A549 (cell line): ENCODE data around the gene HOXD11. TPM values are rescaled to one million over a fixed set of nuclear protein-coding genes. Genes with fewer than 3 reads are reported as not detected.

Experiments
- ATAC-seq, 2 experiments: fragments of 200-7000 bp in 1 of 2; fragments of >200 bp in 1 of 2; cut with Nextera tagmentation in 1 of 2; cut with Tn5 transposase in 1 of 2; 3 replicates each; pipeline versions ENCODE4 v1.8.0 to v1.9.1; 2018 to 2020; ENCODE audit warnings: mild to moderate bottlenecking in 1 of 2, moderate library complexity in 1 of 2
- CTCF ChIA-PET: fragments of 300-600 bp; sonication (Branson Sonifier 250); formaldehyde crosslinking; extraction: SDS; loops from one replicate; lab custom pipeline; 2021; ENCODE audit warnings: antibody characterized with exemption, inconsistent platforms; lab: Yijun Ruan, JAX
- POLR2A ChIA-PET: fragments of 350-600 bp; formaldehyde crosslinking; extraction: SDS; loops from one replicate; lab custom pipeline; 2021; ENCODE audit warnings: antibody characterized with exemption, inconsistent platforms; lab: Yijun Ruan, JAX
- DNase-seq, 2 experiments: peaks; one replicate each; pipeline versions ENCODE4 v3.0.0 to v3.0.0-alpha.2; 2011 to 2016; ENCODE audit warnings: low read depth in 1 of 2, low spot score in 1 of 2
- FAIRE-seq: peaks from 2 replicates; lab custom pipeline; 2011; peaks lifted over from hg19 to GRCh38; lab: Jason Lieb, UNC
- H3K27ac ChIP-seq, 2 experiments: fragments of >200 bp; sonication (Bioruptor Twin); formaldehyde crosslinking; 3 replicates each; pipeline ENCODE4 v1.5.1; 2016 to 2017
- H3K4me1 ChIP-seq: fragments of >200 bp; sonication (Bioruptor Twin); formaldehyde crosslinking; 3 replicates; pipeline ENCODE4 v1.6.1; 2016
- H3K4me2 ChIP-seq: fragments of >200 bp; sonication (Bioruptor Twin); formaldehyde crosslinking; 3 replicates; pipeline ENCODE4 v1.6.1; 2016
- H3K4me3 ChIP-seq: fragments of >200 bp; sonication (Bioruptor Twin); formaldehyde crosslinking; 3 replicates; pipeline ENCODE4 v1.5.1; 2016
- H3K9me3 ChIP-seq: fragments of >200 bp; sonication (Bioruptor Twin); formaldehyde crosslinking; 3 replicates; pipeline ENCODE4 v1.6.1; 2016
- ATOH8 ChIP-seq: fragments of 250-450 bp; sonication (Bioruptor Pico); IDR thresholded peaks from 2 replicates; pipeline ENCODE4 v1.5.0; 2020; ENCODE audit warnings: low read depth, mild to moderate bottlenecking, moderate library complexity
- BCL3 ChIP-seq: fragments of >200 bp; sonication (Bioruptor Twin); formaldehyde crosslinking; IDR thresholded peaks from 3 replicates; pipeline ENCODE4 v1.6.1; 2016
- CBX8 ChIP-seq: fragments of 200-600 bp; sonication (generic); IDR thresholded peaks from 2 replicates; pipeline ENCODE4 v1.6.1; 2016
- CHD2 ChIP-seq: fragments of 150-350 bp; IDR thresholded peaks from 2 replicates; pipeline ENCODE4 v1.6.1; 2014; ENCODE audit warnings: low read length; ENCODE audit not compliant: partially characterized antibody
- CTCF ChIP-seq: fragments of >200 bp; sonication (Bioruptor Twin); formaldehyde crosslinking; IDR thresholded peaks from 3 replicates; pipeline ENCODE4 v1.5.1; 2016
- E2F6 ChIP-seq: IDR thresholded peaks from 2 replicates; pipeline ENCODE4 v1.6.1; 2012; ENCODE audit warnings: low read depth, borderline replicate concordance
- EHF ChIP-seq: fragments of 250-450 bp; sonication (Bioruptor Pico); IDR thresholded peaks from 2 replicates; pipeline ENCODE4 v1.5.0; 2020; ENCODE audit warnings: mild to moderate bottlenecking
- FOSB ChIP-seq: fragments of 250-450 bp; sonication (Bioruptor Pico); IDR thresholded peaks from 2 replicates; pipeline ENCODE4 v1.5.0; 2020; ENCODE audit warnings: mild to moderate bottlenecking, moderate library complexity
- GATA3 ChIP-seq: IDR thresholded peaks from 2 replicates; pipeline ENCODE4 v1.6.1; 2012; ENCODE audit warnings: borderline replicate concordance
- HES2 ChIP-seq: fragments of >200 bp; sonication (Bioruptor Twin); formaldehyde crosslinking; IDR thresholded peaks from 2 replicates; pipeline ENCODE4 v1.6.1; 2016
- HEYL ChIP-seq: fragments of 250-450 bp; sonication (Bioruptor Pico); IDR thresholded peaks from 2 replicates; pipeline ENCODE4 v1.8.0; 2021; ENCODE audit warnings: mild to moderate bottlenecking, moderate library complexity
- HMGXB4 ChIP-seq: fragments of 250-450 bp; sonication (Bioruptor Pico); IDR thresholded peaks from 2 replicates; pipeline ENCODE4 v1.5.0; 2021; ENCODE audit warnings: mild to moderate bottlenecking, moderate library complexity, borderline replicate concordance
- HOXA7 ChIP-seq: fragments of 250-450 bp; sonication (Bioruptor Pico); IDR thresholded peaks from 2 replicates; pipeline ENCODE4 v1.5.0; 2020; ENCODE audit warnings: mild to moderate bottlenecking, moderate library complexity
- HOXB5 ChIP-seq: fragments of 250-450 bp; sonication (Bioruptor Pico); IDR thresholded peaks from 2 replicates; pipeline ENCODE4 v1.5.0; 2020; ENCODE audit warnings: mild to moderate bottlenecking, moderate library complexity
- JUN ChIP-seq, 2 experiments: fragments of >200 bp; sonication (Bioruptor Twin); formaldehyde crosslinking; IDR thresholded peaks; 2 replicates in 1 of 2; 3 replicates in 1 of 2; pipeline ENCODE4 v1.6.1; 2016 to 2017
- KDM1A ChIP-seq: fragments of 200-600 bp; sonication (generic); IDR thresholded peaks from 2 replicates; pipeline ENCODE4 v1.6.1; 2016; ENCODE audit warnings: low read depth, mild to moderate bottlenecking
- MAFK ChIP-seq: fragments of 450-650 bp; IDR thresholded peaks from 2 replicates; pipeline ENCODE4 v1.6.1; 2014; ENCODE audit not compliant: partially characterized antibody
- MAX ChIP-seq: IDR thresholded peaks from 2 replicates; pipeline ENCODE4 v1.6.1; 2012
- NFE2L2 ChIP-seq: fragments of 150-350 bp; conservative IDR thresholded peaks from 2 replicates; pipeline ENCODE4 v1.6.1; 2014; ENCODE audit warnings: low read length
- NR3C1 ChIP-seq: fragments of >200 bp; sonication (Bioruptor Twin); formaldehyde crosslinking; IDR thresholded peaks from 3 replicates; pipeline ENCODE4 v1.6.1; 2017
- PBX3 ChIP-seq: IDR thresholded peaks from 2 replicates; pipeline ENCODE4 v1.6.1; 2012
- PHF8 ChIP-seq: fragments of 200-600 bp; sonication (generic); IDR thresholded peaks from 2 replicates; pipeline ENCODE4 v1.6.1; 2016; ENCODE audit warnings: low read depth, mild to moderate bottlenecking, antibody characterized with exemption, moderate library complexity, borderline replicate concordance
- POLR2A ChIP-seq: IDR thresholded peaks from 2 replicates; pipeline ENCODE4 v1.6.1; 2012; ENCODE audit warnings: mild to moderate bottlenecking, low read length
- RAD21 ChIP-seq, 2 experiments: fragments of >200 bp in 1 of 2; sonication (Bioruptor Twin) in 1 of 2; formaldehyde crosslinking in 1 of 2; IDR thresholded peaks in 1 of 2; conservative IDR thresholded peaks in 1 of 2; 2 replicates in 1 of 2; 3 replicates in 1 of 2; pipeline ENCODE4 v1.6.1; 2012 to 2018; ENCODE audit warnings: inconsistent platforms in 1 of 2
- RCOR1 ChIP-seq: fragments of 150-350 bp; IDR thresholded peaks from 2 replicates; pipeline ENCODE4 v1.6.1; 2014; ENCODE audit warnings: antibody characterized with exemption, low read length, low read depth
- SREBF2 ChIP-seq: fragments of 450-650 bp; IDR thresholded peaks from 2 replicates; pipeline ENCODE4 v1.6.1; 2014; ENCODE audit warnings: mild to moderate bottlenecking, moderate library complexity
- TP53 ChIP-seq: fragments of 250-450 bp; sonication (Bioruptor Pico); IDR thresholded peaks from 2 replicates; pipeline ENCODE4 v1.5.0; 2021; ENCODE audit warnings: mild to moderate bottlenecking, moderate library complexity
- USF2 ChIP-seq: fragments of 450-650 bp; IDR thresholded peaks from 2 replicates; pipeline ENCODE4 v1.6.1; 2014; ENCODE audit warnings: antibody characterized with exemption
- ZC3H11A ChIP-seq: fragments of 450-650 bp; IDR thresholded peaks from 2 replicates; pipeline ENCODE4 v1.6.1; 2014; ENCODE audit warnings: antibody characterized with exemption, mild to moderate bottlenecking
- ZFP36 ChIP-seq: fragments of 450-650 bp; IDR thresholded peaks from 2 replicates; pipeline ENCODE4 v1.6.1; 2014; ENCODE audit warnings: borderline replicate concordance; ENCODE audit not compliant: partially characterized antibody
- ZSCAN20 ChIP-seq: fragments of 250-450 bp; sonication (Bioruptor Pico); IDR thresholded peaks from 2 replicates; pipeline ENCODE4 v1.8.0; 2022; ENCODE audit warnings: mild to moderate bottlenecking, moderate library complexity
- WGBS: methylation state at CpG from one replicate; pipeline ENCODE4 v1.1.6; 2017; ENCODE audit errors: missing lambda C conversion rate; 5-methylcytosine and 5-hydroxymethylcytosine counted together
- polyA plus RNA-seq, 4 experiments: library from polyadenylated mRNA; depleted of rRNA in 3 of 4; stranded (reverse); fragments of >200 nt; fragmentation: RNase III in 1 of 4; extraction: RNeasy Plus Mini Kit Qiagen cat#74134 plus additional on column Dnase treatment in 1 of 4; gene quantifications; 2 replicates in 3 of 4; 3 replicates in 1 of 4; pipeline ENCODE4 v1.2.3, GENCODE V29; 2011 to 2017

Gene HOXD11
- polyA plus RNA-seq, 2 of the 4 experiments (the other 2 are of a cell fraction) = 2.6 to 4.8 TPM

GRCh38 chr2:176128982-176129796 is 22.1 kb downstream of the HOXD11 start, which contains the start of gene HOXD8:
HOXD8 (plus strand) TSS chr2:176129705; CDS start chr2:176130367, 662 bp downstream.
- peak within 1 kb of the TSS; percentile 85 for H3K4me2 ChIP-seq
- peak within 1 kb of the TSS; percentile 81 for H3K4me3 ChIP-seq
- no peak for FAIRE-seq
- TF ChIP-seq JUN (IDR thresholded peaks at IDR 0.05) (peak in 1 of 2 experiments; percentile 50; a peak in 2 of 5 replicates), KDM1A (no peak), CHD2 (peak; percentile 58), NFE2L2 (no peak), BCL3 (no peak), E2F6 (peak; percentile 74), HOXB5 (no peak), RCOR1 (no peak), CTCF (no peak; the same call in 2 of the 3 replicates), PBX3 (peak; percentile 91), ATOH8 (CRISPR knock-in tag) (no peak), MAX (peak; percentile 77), MAFK (no peak), POLR2A (peak; percentile 41), USF2 (no peak), NR3C1 (no peak), CBX8 (no peak), GATA3 (no peak), HES2 (no peak), RAD21 (conservative IDR thresholded peaks at IDR 0.05 in 1 of 2, IDR thresholded peaks at IDR 0.05 in 1 of 2) (no peak), FOSB (CRISPR knock-in tag) (no peak), ZC3H11A (no peak), HOXA7 (CRISPR knock-in tag) (no peak), SREBF2 (no peak), ZSCAN20 (CRISPR knock-in tag) (no peak), TP53 (CRISPR knock-in tag) (no peak), ZFP36 (no peak), PHF8 (no peak), HMGXB4 (CRISPR knock-in tag) (no peak), HEYL (no peak), EHF (no peak)
- no peaks in the 10 kb centered on the region for H3K9me3 ChIP-seq
- CTCF ChIA-PET = interaction anchor here (1.0 to 9.5 kb wide), 7 partner anchors 11 to 1032 kb away, joined by 3 to 139 read pairs (median 28); no protein-coding TSS in a partner anchor
- peak; percentile 65 to 73 for ATAC-seq
- DNase-seq = peak; percentile 38 to 85
- H3K27ac ChIP-seq = peak within 1 kb of the TSS; percentile 88 to 94
- POLR2A ChIA-PET = interaction anchor here (1.2 kb wide), 1 partner anchor 140 kb away, joined by 3 read pairs; the partner anchor contains the start of gene MTX2
- 67% methylated on average over 33 of the region's 64 CpGs for WGBS
- 0 out of 3 replicates have a peak, but pooled peaks cover 3% of the 10 kb centered on the region for H3K4me1 ChIP-seq
